Neutrophil (primary cell): ENCODE results near the gene NDFIP1.

Source experiments
- H3K27ac ChIP-seq: fragments of 200-600 bp; sonication (generic); 2 replicates; pipeline ENCODE4 v1.5.1; 2016; ENCODE audit warnings: mild to moderate bottlenecking, moderate library complexity
- H3K27me3 ChIP-seq: fragments of 200-600 bp; sonication (generic); 2 replicates; pipeline ENCODE4 v1.6.0; 2016; ENCODE audit warnings: mild to moderate bottlenecking
- H3K36me3 ChIP-seq: fragments of 200-600 bp; sonication (generic); 2 replicates; pipeline ENCODE4 v1.5.1; 2017
- H3K4me1 ChIP-seq, 2 experiments: fragments of 200-600 bp in 1 of 2; sonication (generic) in 1 of 2; 1 replicate in 1 of 2; 2 replicates in 1 of 2; pipeline versions ENCODE4 v1.5.1 to v1.6.1; 2013 to 2016; ENCODE audit warnings: low read depth in 1 of 2, low read length in 1 of 2, mild to moderate bottlenecking in 1 of 2, moderate library complexity in 1 of 2; ENCODE audit not compliant: control insufficient read depth in 1 of 2, insufficient read depth in 1 of 2
- H3K4me3 ChIP-seq, 2 experiments: fragments of 200-600 bp in 1 of 2; sonication (generic) in 1 of 2; 1 replicate in 1 of 2; 2 replicates in 1 of 2; pipeline ENCODE4 v1.5.1; 2013 to 2016; ENCODE audit warnings: low read depth in 1 of 2, low read length in 1 of 2, mild to moderate bottlenecking in 1 of 2, moderate library complexity in 1 of 2
- H3K9me3 ChIP-seq: fragments of 200-600 bp; sonication (generic); 2 replicates; pipeline ENCODE4 v1.5.1; 2016
- CTCF ChIP-seq: fragments of 200-600 bp; sonication (generic); IDR thresholded peaks from 2 replicates; pipeline ENCODE4 v1.5.1; 2016; ENCODE audit warnings: antibody characterized with exemption

NDFIP1 gene

DNA sequence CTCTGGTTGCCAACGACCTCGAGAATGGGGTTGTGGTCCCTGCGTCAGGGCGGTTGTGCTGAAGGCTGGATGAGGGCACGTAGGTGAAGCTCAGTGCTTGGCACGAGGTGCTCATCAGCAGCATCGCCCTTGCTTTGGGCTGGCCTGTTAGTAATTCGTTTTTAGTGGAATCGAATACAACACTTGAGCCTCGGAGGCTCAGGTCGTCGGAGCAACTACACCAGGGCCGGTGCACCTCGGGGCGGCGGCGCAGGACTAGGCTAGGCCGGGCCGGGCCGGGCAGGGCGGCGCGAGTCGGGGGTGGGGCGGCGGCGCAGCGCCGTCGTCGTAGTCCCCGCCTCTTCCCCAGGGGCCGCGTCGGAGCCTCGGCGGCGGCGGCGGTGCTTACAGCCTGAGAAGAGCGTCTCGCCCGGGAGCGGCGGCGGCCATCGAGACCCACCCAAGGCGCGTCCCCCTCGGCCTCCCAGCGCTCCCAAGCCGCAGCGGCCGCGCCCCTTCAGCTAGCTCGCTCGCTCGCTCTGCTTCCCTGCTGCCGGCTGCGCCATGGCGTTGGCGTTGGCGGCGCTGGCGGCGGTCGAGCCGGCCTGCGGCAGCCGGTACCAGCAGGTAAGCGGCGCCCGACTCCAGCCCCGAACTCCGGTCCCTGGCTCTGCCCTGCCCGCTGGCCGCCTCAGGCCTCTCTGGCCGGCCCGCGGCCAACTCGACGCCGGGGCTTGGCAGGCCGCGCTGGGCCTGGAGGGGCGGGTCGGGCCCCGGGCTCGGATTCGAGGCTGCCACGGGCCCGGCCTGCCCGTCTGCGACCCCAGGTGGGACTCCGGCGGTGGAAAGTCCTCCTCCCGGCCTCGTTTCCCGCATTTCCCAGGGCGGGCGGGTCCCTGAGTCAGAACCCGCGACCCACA, at the start of gene NDFIP1:
TSS of gene NDFIP1 (plus strand) at position 348 of the 899 bp plus-strand sequence. CDS start at position 544, 196 bp downstream.
- TF ChIP-seq CTCF = peak; percentile 49

DNA sequence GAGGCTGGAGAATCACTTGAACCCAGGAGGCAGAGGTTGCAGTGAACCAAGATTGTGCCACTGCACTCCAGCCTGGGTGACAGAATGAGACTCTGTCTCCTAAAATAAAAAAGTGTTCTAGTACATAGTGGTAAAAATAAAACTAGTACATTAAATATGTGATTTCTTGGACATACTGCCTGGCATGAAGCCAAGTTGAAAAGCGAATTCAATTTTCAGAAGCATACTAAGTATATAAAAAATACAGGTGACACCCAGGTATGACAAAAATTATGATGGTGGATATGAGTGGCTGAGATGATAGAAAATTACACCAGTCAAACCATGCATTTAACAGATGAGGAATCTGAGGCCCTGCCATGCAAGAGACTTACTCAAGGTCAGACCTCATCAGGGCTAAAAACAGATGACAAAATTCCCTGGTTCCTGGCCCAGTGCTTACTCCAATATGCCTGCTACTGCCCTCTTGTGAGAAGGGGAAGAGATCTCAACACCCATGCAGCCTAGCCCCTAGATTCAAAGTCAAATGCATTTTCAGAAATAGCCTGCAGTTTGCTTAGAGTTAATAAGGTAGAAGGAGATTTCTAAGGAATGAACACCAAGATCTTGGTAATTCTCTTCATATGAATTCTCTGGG, 49.2 kb upstream of the NDFIP1 start:
- H3K9me3 ChIP-seq = no peaks in the 10 kb centered on the region
- H3K4me1 ChIP-seq = no peaks in the 10 kb centered on the region
- no peak overlapping the region for H3K4me3 ChIP-seq
- TF ChIP-seq CTCF = no peak
- no peaks in the 10 kb centered on the region for H3K27me3 ChIP-seq
- H3K27ac ChIP-seq = no peak overlapping the region
- no peaks in the 10 kb centered on the region for H3K36me3 ChIP-seq

More for the DNA sequence above, at the start of gene NDFIP1:
- peaks cover 15 to 18% of the 10 kb centered on the region in 2 experiments for H3K4me1 ChIP-seq
- H3K4me3 ChIP-seq = peak within 1 kb of the TSS; percentile 80 to 82
- no peaks in the 10 kb centered on the region for H3K9me3 ChIP-seq
- H3K27ac ChIP-seq = peak within 1 kb of the TSS; percentile 94
- H3K27me3 ChIP-seq = peaks cover 4% of the 10 kb centered on the region
- H3K36me3 ChIP-seq = no peaks in the 10 kb centered on the region

DNA sequence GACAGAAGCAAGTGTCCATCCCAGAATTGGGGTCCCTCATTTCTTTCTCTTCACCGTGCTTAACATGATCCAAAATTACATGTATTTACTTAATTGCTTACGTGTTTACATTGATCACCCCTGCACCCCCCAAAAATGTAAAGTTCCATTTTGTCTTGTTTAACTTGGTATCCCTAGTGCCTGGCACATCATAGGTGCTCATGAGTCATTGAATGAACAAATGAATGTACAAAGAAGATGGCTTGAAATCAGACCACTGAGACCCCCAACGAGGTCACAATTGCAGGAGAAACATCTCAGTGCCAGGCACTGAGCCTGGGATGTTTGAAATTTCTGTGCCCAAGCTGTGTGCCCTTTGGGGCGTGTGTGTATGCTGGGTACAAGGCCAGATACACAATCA, 45.2 kb upstream of the NDFIP1 start:
- peaks cover 15% of the 10 kb centered on the region for H3K27me3 ChIP-seq
- H3K4me3 ChIP-seq = no peak overlapping the region
- H3K4me1 ChIP-seq = no peaks in the 10 kb centered on the region
- no peak overlapping the region for H3K27ac ChIP-seq
- no peaks in the 10 kb centered on the region for H3K36me3 ChIP-seq
- H3K9me3 ChIP-seq = no peaks in the 10 kb centered on the region
- TF ChIP-seq CTCF = no peak

- no peaks in the 10 kb centered on the region for H3K9me3 ChIP-seq
- H3K27ac ChIP-seq = no peak overlapping the region
- no peak overlapping the region for H3K4me3 ChIP-seq
- no peak for TF ChIP-seq CTCF
- H3K36me3 ChIP-seq = no peaks in the 10 kb centered on the region
- H3K27me3 ChIP-seq = peaks cover 16% of the 10 kb centered on the region
- H3K4me1 ChIP-seq = no peaks in the 10 kb centered on the region
These were observed 44.7 kb upstream of the NDFIP1 start for GRCh38 chr5:142063878-142064331.

DNA sequence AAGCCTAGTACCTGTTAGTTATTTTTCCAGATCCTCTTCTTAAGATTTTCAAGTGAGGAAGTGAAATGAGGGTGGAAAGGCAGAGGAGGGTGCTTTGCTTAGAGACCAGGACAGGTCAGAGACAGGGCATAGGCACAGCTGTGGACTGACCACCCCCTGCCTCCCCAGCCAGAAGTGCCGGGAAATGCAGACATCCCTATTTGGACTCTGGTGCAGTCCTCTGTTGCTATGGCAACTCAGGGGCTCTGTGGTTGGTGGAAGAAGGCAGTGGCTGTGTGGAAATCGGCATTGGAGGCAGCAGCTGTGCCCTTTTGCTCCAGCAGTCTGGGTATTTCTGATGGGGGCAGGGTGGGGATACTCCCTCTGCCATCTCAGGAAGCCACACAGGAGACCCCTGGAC, 43.3 kb upstream of the NDFIP1 start:
- H3K27ac ChIP-seq = no peak overlapping the region

More for the DNA sequence above, 43.3 kb upstream of the NDFIP1 start:
- Histone ChIP-seq H3K36me3 (no peaks in the 10 kb centered on the region), H3K27me3 (peaks cover 29% of the 10 kb centered on the region), H3K4me3 (no peak overlapping the region), H3K4me1 (no peaks in the 10 kb centered on the region), H3K9me3 (no peaks in the 10 kb centered on the region)
- no peak for TF ChIP-seq CTCF
